Stimulated activated naive CD4-positive, alpha-beta T cell treated with Interleukin-2 at 50 U/mL for 16 hours (primary cell): ENCODE results near the gene SEMA4D.
A peak's percentile ranks its signal among the peaks of the same experiment; 100 is the strongest.

Source experiments
- DNase-seq: peaks from one replicate; lab custom pipeline; 2025; lab: John Stamatoyannopoulos, UW

SEMA4D gene

GRCh38 chr9:89410022-89410421 is 87.9 kb downstream of the SEMA4D start:
- DNase-seq: no peak

- no peak for DNase-seq
These were observed 88.4 kb downstream of the SEMA4D start for GRCh38 chr9:89409466-89409865.

- DNase-seq: peak; percentile 58
These were observed 89.2 kb downstream of the SEMA4D start for GRCh38 chr9:89408628-89409101.

GRCh38 chr9:89407070-89407469 is 90.8 kb downstream of the SEMA4D start:
- no peak for DNase-seq

GRCh38 chr9:89405826-89406225 is 92.1 kb downstream of the SEMA4D start:
- DNase-seq: no peak

- no peak for DNase-seq
These were observed 93.8 kb downstream of the SEMA4D start for GRCh38 chr9:89404074-89404473.

- DNase-seq: no peak
These were observed 95.1 kb downstream of the SEMA4D start for GRCh38 chr9:89402695-89403427.

GRCh38 chr9:89400403-89401116 is 97.4 kb downstream of the SEMA4D start:
- no peak for DNase-seq

- no peak for DNase-seq
These were observed 99.3 kb downstream of the SEMA4D start for GRCh38 chr9:89398621-89399020.

- no peak for DNase-seq
These were observed 100.4 kb downstream of the SEMA4D start for GRCh38 chr9:89397471-89397870.

GRCh38 chr9:89395931-89396710 is 101.8 kb downstream of the SEMA4D start:
- no peak for DNase-seq

- no peak for DNase-seq
These were observed 103.5 kb downstream of the SEMA4D start for GRCh38 chr9:89394412-89394811.

- no peak for DNase-seq
These were observed 106.3 kb downstream of the SEMA4D start for GRCh38 chr9:89391585-89391984.

- DNase-seq: no peak
These were observed 107.3 kb downstream of the SEMA4D start for GRCh38 chr9:89390578-89391116.

- DNase-seq: no peak
These were observed 107.8 kb downstream of the SEMA4D start for GRCh38 chr9:89390068-89390555.

GRCh38 chr9:89388868-89389177 is 109.1 kb downstream of the SEMA4D start:
- DNase-seq: no peak

GRCh38 chr9:89388084-89388867 is 109.6 kb downstream of the SEMA4D start:
- DNase-seq: no peak

- DNase-seq: no peak
These were observed 110.6 kb downstream of the SEMA4D start for GRCh38 chr9:89387197-89387849.

GRCh38 chr9:89386797-89387196 is 111.1 kb downstream of the SEMA4D start:
- no peak for DNase-seq

- no peak for DNase-seq
These were observed 111.7 kb downstream of the SEMA4D start for GRCh38 chr9:89386206-89386605.

GRCh38 chr9:89384783-89385182 is 113.1 kb downstream of the SEMA4D start:
- no peak for DNase-seq
